ENCODE measurements around the gene PPIE.

The PPIE gene

GRCh38 chr1:39755965-39756659 is 17.4 kb downstream of the PPIE start:
- no peak for TF ChIP-seq MAX (IDR thresholded peaks at IDR 0.05; ENCODE audit: low read depth, low read length)
- TF ChIP-seq CTCF (IDR thresholded peaks at IDR 0.05; ENCODE audit: low read depth, low read length) = no peak
- TF ChIP-seq POLR2A (IDR thresholded peaks at IDR 0.05; ENCODE audit: extremely low read depth, insufficient read length) = no peak
- no peak for TF ChIP-seq MYC (IDR thresholded peaks at IDR 0.05; ENCODE audit: low read depth, low read length)
- DNase-seq (ENCODE audit: low read depth) = no peak
- no peak overlapping the region for H3K4me3 ChIP-seq (ENCODE audit: low read depth, low read length)

- TF ChIP-seq POLR2A (IDR thresholded peaks at IDR 0.05; ENCODE audit: extremely low read depth, insufficient read length) (no peak), MAX (IDR thresholded peaks at IDR 0.05; ENCODE audit: low read depth, low read length) (no peak), MYC (IDR thresholded peaks at IDR 0.05; ENCODE audit: low read depth, low read length) (no peak), CTCF (IDR thresholded peaks at IDR 0.05; ENCODE audit: low read depth, low read length) (no peak)
- no peak overlapping the region for H3K4me3 ChIP-seq (ENCODE audit: low read depth, low read length)
- no peak for DNase-seq (ENCODE audit: low read depth)
Measured at GRCh38 chr1:39757501-39757900, 18.8 kb downstream of the PPIE start.

GRCh38 chr1:39758556-39759435 is 20.1 kb downstream of the PPIE start:
- no peak overlapping the region for H3K4me3 ChIP-seq (ENCODE audit: low read depth, low read length)

GRCh38 chr1:39759436-39759726 is 20.7 kb downstream of the PPIE start:
- no peak overlapping the region for H3K4me3 ChIP-seq (ENCODE audit: low read depth, low read length)
- DNase-seq (ENCODE audit: low read depth) = no peak
- TF ChIP-seq MYC (IDR thresholded peaks at IDR 0.05; ENCODE audit: low read depth, low read length) = no peak
- TF ChIP-seq CTCF (IDR thresholded peaks at IDR 0.05; ENCODE audit: low read depth, low read length) = no peak
- no peak for TF ChIP-seq POLR2A (IDR thresholded peaks at IDR 0.05; ENCODE audit: extremely low read depth, insufficient read length)
- no peak for TF ChIP-seq MAX (IDR thresholded peaks at IDR 0.05; ENCODE audit: low read depth, low read length)

More at GRCh38 chr1:39758556-39759435, 20.1 kb downstream of the PPIE start:
- DNase-seq (ENCODE audit: low read depth) = no peak
- TF ChIP-seq MAX (IDR thresholded peaks at IDR 0.05; ENCODE audit: low read depth, low read length) (no peak), MYC (IDR thresholded peaks at IDR 0.05; ENCODE audit: low read depth, low read length) (no peak), CTCF (IDR thresholded peaks at IDR 0.05; ENCODE audit: low read depth, low read length) (no peak), POLR2A (IDR thresholded peaks at IDR 0.05; ENCODE audit: extremely low read depth, insufficient read length) (no peak)

GRCh38 chr1:39760074-39761008 is 21.7 kb downstream of the PPIE start:
- H3K4me3 ChIP-seq (ENCODE audit: low read depth, low read length) = no peak overlapping the region
- TF ChIP-seq CTCF (IDR thresholded peaks at IDR 0.05; ENCODE audit: low read depth, low read length) (no peak), MAX (IDR thresholded peaks at IDR 0.05; ENCODE audit: low read depth, low read length) (no peak), MYC (IDR thresholded peaks at IDR 0.05; ENCODE audit: low read depth, low read length) (no peak)
- no peak for DNase-seq (ENCODE audit: low read depth)

All from NB4 (cell line).